ENCODE measurements around the gene GCNA. TPM values are rescaled to one million over a fixed set of nuclear protein-coding genes. Genes with fewer than 3 reads are reported as not detected.
"Not testable (repeated sequence)": the region's sequence is repeated elsewhere in the genome, so short reads cannot be mapped to it uniquely, and the experiment has no call there.

The GCNA gene
- total RNA-seq, 8 experiments from 2014 or later = 0.98 to 4.5 (median 2.8) TPM

GRCh38 chrX:71573590-71573989, 4.6 kb upstream of the GCNA start:
- in situ Hi-C loops (cut with MboI; ENCODE audit: low pct_unique_long_range_greater_than_20kb in 2 of 9, low sequenced_read_pairs in 9 of 9, unreplicated experiment in 9 of 9) = loop anchor here in 3 of 9 experiments (25.0 kb wide), 1 partner anchor 186 kb away; no protein-coding TSS in a partner anchor
- no peak overlapping the region for H3K4me3 ChIP-seq
- ATAC-seq (replicated peaks in 6 of 8) = no peak
- H3K27ac ChIP-seq = no peak overlapping the region
- 63 to 100% (median 100%) methylated on average over 1 to 2 of the region's 2 CpGs; no CpG with 5 or more reads in 7 of the 10 experiments for WGBS, 10 experiments
- no peaks in the 10 kb centered on the region for H3K4me1 ChIP-seq (replicated peaks in 1 of 2)

GRCh38 chrX:71577682-71578081, 555 bp upstream of the GCNA start:
- Histone ChIP-seq H3K27ac (no peak overlapping the region), H3K4me3 (no peak overlapping the region), H3K4me1 (replicated peaks in 1 of 2) (no peaks in the 10 kb centered on the region)
- no peak for ATAC-seq (replicated peaks in 6 of 8)
- in situ Hi-C loops (cut with MboI; ENCODE audit: low pct_unique_long_range_greater_than_20kb in 2 of 9, low sequenced_read_pairs in 9 of 9, unreplicated experiment in 9 of 9) = no loop called here
- 60 to 100% methylated on average over 1 of the region's 24 CpGs; no CpG with 5 or more reads in 8 of the 10 experiments for WGBS, 10 experiments

- Histone ChIP-seq H3K4me1 (replicated peaks in 1 of 2) (no peaks in the 10 kb centered on the region), H3K4me3 (no peak overlapping the region), H3K27ac (no peak overlapping the region)
- in situ Hi-C loops (cut with MboI; ENCODE audit: low pct_unique_long_range_greater_than_20kb in 2 of 9, low sequenced_read_pairs in 9 of 9, unreplicated experiment in 9 of 9) = no loop called here
- no CpG with 5 or more reads among the region's 26 CpGs for WGBS, 10 experiments
- ATAC-seq (replicated peaks in 6 of 8) = no peak
Measured at GRCh38 chrX:71579136-71579989, 1.1 kb downstream of the GCNA start.

GRCh38 chrX:71579990-71580380, 1.7 kb downstream of the GCNA start:
- in situ Hi-C loops (cut with MboI; ENCODE audit: low pct_unique_long_range_greater_than_20kb in 2 of 9, low sequenced_read_pairs in 9 of 9, unreplicated experiment in 9 of 9) = no loop called here
- Histone ChIP-seq H3K4me1 (replicated peaks in 1 of 2) (no peaks in the 10 kb centered on the region), H3K27ac (no peak overlapping the region), H3K4me3 (no peak overlapping the region)
- 83% methylated on average over 1 of the region's 7 CpGs; no CpG with 5 or more reads in 9 of the 10 experiments for WGBS, 10 experiments
- ATAC-seq (replicated peaks in 6 of 8) = no peak

GRCh38 chrX:71581210-71581609, 3.0 kb downstream of the GCNA start:
- H3K27ac ChIP-seq = no peak overlapping the region

GRCh38 chrX:71586929-71587328, 8.7 kb downstream of the GCNA start:
- Histone ChIP-seq H3K27ac (no peak overlapping the region), H3K4me1 (replicated peaks in 1 of 2) (no peaks in the 10 kb centered on the region), H3K4me3 (no peak overlapping the region)
- 50 to 100% (median 63%) methylated on average over 1 of the region's 2 CpGs; no CpG with 5 or more reads in 7 of the 10 experiments for WGBS, 10 experiments
- ATAC-seq (replicated peaks in 6 of 8) = no peak
- in situ Hi-C loops (cut with MboI; ENCODE audit: low pct_unique_long_range_greater_than_20kb in 2 of 9, low sequenced_read_pairs in 9 of 9, unreplicated experiment in 9 of 9) = no loop called here

More at GRCh38 chrX:71581210-71581609, 3.0 kb downstream of the GCNA start:
- 42 to 100% (median 64%) methylated on average over 1 to 4 of the region's 5 CpGs; no CpG with 5 or more reads in 2 of the 10 experiments for WGBS, 10 experiments
- Histone ChIP-seq H3K4me1 (replicated peaks in 1 of 2) (no peaks in the 10 kb centered on the region), H3K4me3 (no peak overlapping the region)
- no peak for ATAC-seq (replicated peaks in 6 of 8)
- in situ Hi-C loops (cut with MboI; ENCODE audit: low pct_unique_long_range_greater_than_20kb in 2 of 9, low sequenced_read_pairs in 9 of 9, unreplicated experiment in 9 of 9) = no loop called here

GRCh38 chrX:71593210-71593609, 15.0 kb downstream of the GCNA start:
- WGBS, 10 experiments = no CpG with 5 or more reads among the region's 8 CpGs

GRCh38 chrX:71599965-71600364, 21.7 kb downstream of the GCNA start:
- in situ Hi-C loops (cut with MboI; ENCODE audit: low pct_unique_long_range_greater_than_20kb in 2 of 9, low sequenced_read_pairs in 9 of 9, unreplicated experiment in 9 of 9) = no loop called here
- WGBS, 10 experiments = 75 to 100% (median 88%) methylated on average over 1 to 2 of the region's 2 CpGs; no CpG with 5 or more reads in 5 of the 10 experiments
- ATAC-seq (replicated peaks in 6 of 8) = no peak
- no peak overlapping the region for H3K4me3 ChIP-seq
- no peaks in the 10 kb centered on the region for H3K4me1 ChIP-seq (replicated peaks in 1 of 2)
- no peak overlapping the region for H3K27ac ChIP-seq

More at GRCh38 chrX:71593210-71593609, 15.0 kb downstream of the GCNA start:
- H3K4me1 ChIP-seq (replicated peaks in 1 of 2); ATAC-seq (replicated peaks in 6 of 8); H3K4me3 ChIP-seq; H3K27ac ChIP-seq; in situ Hi-C loops (cut with MboI; ENCODE audit: low pct_unique_long_range_greater_than_20kb in 2 of 9, low sequenced_read_pairs in 9 of 9, unreplicated experiment in 9 of 9): not testable (repeated sequence)

GRCh38 chrX:71603618-71604017, 25.4 kb downstream of the GCNA start:
- no peak for ATAC-seq (replicated peaks in 6 of 8)
- in situ Hi-C loops (cut with MboI; ENCODE audit: low pct_unique_long_range_greater_than_20kb in 2 of 9, low sequenced_read_pairs in 9 of 9, unreplicated experiment in 9 of 9) = no loop called here
- H3K4me3 ChIP-seq = no peak overlapping the region
- H3K27ac ChIP-seq = no peak overlapping the region
- WGBS, 10 experiments = 71 to 100% (median 88%) methylated on average over 4 to 14 of the region's 33 CpGs; no CpG with 5 or more reads in 6 of the 10 experiments
- H3K4me1 ChIP-seq (replicated peaks in 1 of 2) = no peaks in the 10 kb centered on the region

- no peak overlapping the region for H3K4me3 ChIP-seq
- no peak overlapping the region for H3K27ac ChIP-seq
- WGBS, 10 experiments = 70 to 100% methylated on average over 1 to 2 of the region's 10 CpGs; no CpG with 5 or more reads in 8 of the 10 experiments
- no peaks in the 10 kb centered on the region for H3K4me1 ChIP-seq (replicated peaks in 1 of 2)
- no peak for ATAC-seq (replicated peaks in 6 of 8)
- in situ Hi-C loops (cut with MboI; ENCODE audit: low pct_unique_long_range_greater_than_20kb in 2 of 9, low sequenced_read_pairs in 9 of 9, unreplicated experiment in 9 of 9) = no loop called here
Measured at GRCh38 chrX:71604141-71604540, 25.9 kb downstream of the GCNA start.

- ATAC-seq (replicated peaks in 6 of 8) = no peak
- H3K4me1 ChIP-seq (replicated peaks in 1 of 2) = no peaks in the 10 kb centered on the region
- no peak overlapping the region for H3K27ac ChIP-seq
- in situ Hi-C loops (cut with MboI; ENCODE audit: low pct_unique_long_range_greater_than_20kb in 2 of 9, low sequenced_read_pairs in 9 of 9, unreplicated experiment in 9 of 9) = no loop called here
- 0 to 100% (median 39%) methylated on average over 1 to 6 of the region's 8 CpGs; no CpG with 5 or more reads in 7 of the 10 experiments for WGBS, 10 experiments
- no peak overlapping the region for H3K4me3 ChIP-seq
Measured at GRCh38 chrX:71604796-71605568, 26.7 kb downstream of the GCNA start.

GRCh38 chrX:71606536-71607216, 28.4 kb downstream of the GCNA start:
- H3K27ac ChIP-seq = no peak overlapping the region
- H3K4me1 ChIP-seq (replicated peaks in 1 of 2) = no peaks in the 10 kb centered on the region
- no peak for ATAC-seq (replicated peaks in 6 of 8)
- H3K4me3 ChIP-seq = no peak overlapping the region
- WGBS, 10 experiments = 40 to 100% (median 80%) methylated on average over 1 to 5 of the region's 9 CpGs; no CpG with 5 or more reads in 3 of the 10 experiments
- in situ Hi-C loops (cut with MboI; ENCODE audit: low pct_unique_long_range_greater_than_20kb in 2 of 9, low sequenced_read_pairs in 9 of 9, unreplicated experiment in 9 of 9) = no loop called here

- 59 to 75% methylated on average over 2 of the region's 2 CpGs; no CpG with 5 or more reads in 8 of the 10 experiments for WGBS, 10 experiments
- no peak overlapping the region for H3K4me3 ChIP-seq
- in situ Hi-C loops (cut with MboI; ENCODE audit: low pct_unique_long_range_greater_than_20kb in 2 of 9, low sequenced_read_pairs in 9 of 9, unreplicated experiment in 9 of 9) = no loop called here
- no peak for ATAC-seq (replicated peaks in 6 of 8)
- no peak overlapping the region for H3K27ac ChIP-seq
- no peaks in the 10 kb centered on the region for H3K4me1 ChIP-seq (replicated peaks in 1 of 2)
Measured at GRCh38 chrX:71607488-71607887, 29.3 kb downstream of the GCNA start.
